Thymus (tissue), 14 donors: ENCODE data around the gene KATNAL1. TPM values are rescaled to one million over a fixed set of nuclear protein-coding genes. Genes with fewer than 3 reads are reported as not detected.

Experiments used
- DNase-seq, 9 donors: peaks; one replicate each; pipeline ENCODE4 v3.0.0-alpha.2; 2013; ENCODE audit warnings: low spot score in 9 of 9, low read depth in 6 of 9, missing footprints in 1 of 9
- H3K27ac ChIP-seq, 2 donors: one replicate each; pipeline ENCODE4 v1.5.1; 2013; ENCODE audit warnings: control low read depth in 1 of 2, low read depth in 1 of 2, low read length in 1 of 2, mild to moderate bottlenecking in 1 of 2, moderate library complexity in 1 of 2
- H3K27me3 ChIP-seq, 2 donors: one replicate each; pipeline ENCODE4 v1.5.1; 2013; ENCODE audit warnings: low read length in 1 of 2; ENCODE audit not compliant: control insufficient read depth in 2 of 2, insufficient read depth in 1 of 2
- H3K36me3 ChIP-seq, 2 donors: one replicate each; pipeline ENCODE4 v1.5.1; 2013; ENCODE audit warnings: low read length in 1 of 2, mild to moderate bottlenecking in 1 of 2, moderate library complexity in 1 of 2; ENCODE audit not compliant: control insufficient read depth in 2 of 2, insufficient read depth in 2 of 2
- H3K4me1 ChIP-seq, 2 donors: one replicate each; pipeline ENCODE4 v1.5.1; 2013; ENCODE audit warnings: low read length in 2 of 2; ENCODE audit not compliant: control insufficient read depth in 2 of 2, insufficient read depth in 2 of 2
- H3K4me3 ChIP-seq, 2 donors: one replicate each; pipeline ENCODE4 v1.5.1; 2013; ENCODE audit warnings: low read length in 2 of 2, control low read depth in 1 of 2, mild to moderate bottlenecking in 1 of 2
- H3K9me3 ChIP-seq, 2 donors: one replicate each; pipeline ENCODE4 v1.5.1; 2013; ENCODE audit warnings: low read length in 1 of 2, mild to moderate bottlenecking in 1 of 2; ENCODE audit not compliant: control insufficient read depth in 2 of 2, insufficient read depth in 1 of 2
- WGBS: extraction: QIAGEN DNeasy Blood & Tissue Kit; methylation state at CpG from one replicate; pipeline ENCODE4 v1.1.7; 2013; 5-methylcytosine and 5-hydroxymethylcytosine counted together
- long read RNA-seq, 10 donors: transcript quantifications; one replicate each; lab custom pipeline, GENCODE V29; 2026
- polyA plus RNA-seq: library from polyadenylated mRNA; stranded (reverse); fragments of 200-250 nt; gene quantifications from one replicate; pipeline ENCODE4 v1.2.3, GENCODE V29; 2013
- total RNA-seq: library from RNA; stranded (reverse); fragments of 120-200 nt; gene quantifications from one replicate; pipeline ENCODE4 v1.2.4, GENCODE V29; 2013
- donor health status: healthy.

The KATNAL1 gene
- total RNA-seq, result 12.4 TPM
- 4.6 TPM for polyA plus RNA-seq
- long read RNA-seq, donor 1, result 0 reads
- long read RNA-seq, donor 2, result 0 reads
- long read RNA-seq, donor 3, full-length matches to known transcripts, result 3 of 3 reads
- long read RNA-seq, donor 3, partial matches to known transcripts, result 0 of 3 reads
- long read RNA-seq, donor 3, other reads (novel, unspliced or antisense), result 0 of 3 reads
- long read RNA-seq, donor 4, full-length matches to known transcripts, result 1 of 1 reads
- long read RNA-seq, donor 4, partial matches to known transcripts, result 0 of 1 reads
- long read RNA-seq, donor 4, other reads (novel, unspliced or antisense), result 0 of 1 reads
- long read RNA-seq, donor 5, full-length matches to known transcripts, result 4 of 4 reads
- long read RNA-seq, donor 5, partial matches to known transcripts, result 0 of 4 reads
- long read RNA-seq, donor 5, other reads (novel, unspliced or antisense), result 0 of 4 reads
- long read RNA-seq, donor 6, full-length matches to known transcripts, result 4 of 4 reads
- long read RNA-seq, donor 6, partial matches to known transcripts, result 0 of 4 reads
- long read RNA-seq, donor 6, other reads (novel, unspliced or antisense), result 0 of 4 reads
- long read RNA-seq, donor 7, partial matches to known transcripts, result 0 of 1 reads
- long read RNA-seq, donor 7, other reads (novel, unspliced or antisense), result 0 of 1 reads
- long read RNA-seq, donor 8, full-length matches to known transcripts, result 1 of 1 reads
- long read RNA-seq, donor 8, partial matches to known transcripts, result 0 of 1 reads
- long read RNA-seq, donor 8, other reads (novel, unspliced or antisense), result 0 of 1 reads
- long read RNA-seq, donor 9, partial matches to known transcripts, result 0 of 2 reads
- long read RNA-seq, donor 9, other reads (novel, unspliced or antisense), result 0 of 2 reads
- long read RNA-seq, donor 10, partial matches to known transcripts, result 0 of 1 reads
- long read RNA-seq, donor 10, other reads (novel, unspliced or antisense), result 0 of 1 reads

DNA sequence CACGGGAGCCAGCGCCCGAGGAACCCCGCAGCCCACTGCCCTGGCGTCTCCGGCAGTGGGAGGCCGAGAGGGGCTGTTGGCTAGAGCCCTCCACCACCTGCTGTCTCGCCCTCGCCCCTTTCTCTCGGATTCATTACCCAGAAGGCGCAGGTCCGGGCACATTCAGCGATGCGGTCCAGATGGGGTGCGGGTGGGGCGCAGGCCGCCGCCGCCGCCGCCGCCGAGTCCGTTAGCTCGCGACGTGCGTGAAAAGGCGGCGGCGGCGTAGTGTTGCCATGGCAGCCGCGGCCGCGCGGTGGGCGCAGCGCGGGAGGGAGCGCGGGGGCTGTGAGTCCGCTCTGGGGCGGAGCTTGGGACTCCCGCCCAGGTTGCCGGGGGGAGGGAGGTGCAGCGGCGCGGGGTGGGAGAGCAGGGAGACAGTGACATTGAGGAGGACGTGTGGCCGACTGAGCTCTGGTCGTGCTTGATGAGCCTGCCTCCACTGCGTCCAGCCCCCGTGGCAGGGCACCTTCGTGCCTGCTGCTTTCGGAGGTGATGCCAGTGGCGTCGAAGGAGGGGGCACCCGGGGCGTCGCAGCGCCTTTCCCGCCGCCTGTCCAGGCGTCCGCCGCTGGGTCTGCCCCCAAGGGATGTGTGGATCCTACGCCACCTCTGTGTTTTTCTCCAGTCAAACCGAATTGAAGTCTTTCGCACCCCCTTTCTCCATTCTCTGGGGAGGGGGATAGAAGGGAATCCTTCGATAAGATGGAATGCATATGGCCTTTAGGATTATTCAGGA lies at the start of gene KATNAL1:
KATNAL1 (minus strand) TSS at position 358 of the 777 bp plus-strand sequence. CDS start 23,774 bp downstream, outside the sequence.
- WGBS, result 1% methylated on average over 71 of the region's 71 CpGs
- H3K4me1 ChIP-seq, result peaks cover 11 to 28% of the 10 kb centered on the region in 2 donors

DNA sequence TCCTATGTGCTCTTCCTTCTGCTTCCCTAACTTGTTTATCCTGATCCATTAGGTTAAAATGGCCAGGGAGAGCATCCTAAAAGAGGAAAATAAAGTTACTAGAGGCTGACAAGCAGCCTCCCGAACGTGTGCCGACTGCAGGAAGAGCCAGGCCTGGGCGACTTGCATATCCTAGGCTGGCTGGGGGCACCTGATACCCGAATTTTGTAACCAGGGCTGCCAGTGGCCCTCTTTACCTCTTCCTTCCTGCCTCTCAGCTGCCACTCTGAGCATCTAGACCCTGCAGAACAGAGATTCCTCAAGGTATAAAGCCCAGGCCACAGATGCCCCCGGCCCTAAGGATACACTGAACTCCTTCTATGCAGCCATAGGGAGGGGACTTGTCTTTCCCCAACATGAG lies 48.5 kb upstream of the KATNAL1 start:
- Histone ChIP-seq H3K4me3 (peak overlapping the region in 1 of 2 donors; percentile 11), H3K27me3 (no peaks in the 10 kb centered on the region), H3K36me3 (peaks cover 20 to 38% of the 10 kb centered on the region in 2 donors), H3K4me1 (peaks cover 31 to 50% of the 10 kb centered on the region in 2 donors), H3K27ac (peak overlapping the region; percentile 89 to 91), H3K9me3 (peaks cover 0 to 15% of the 10 kb centered on the region in 2 donors)
- WGBS, result 15% methylated on average over 6 of the region's 6 CpGs
- peak in 1 of 9 donors; percentile 66 for DNase-seq

More for the DNA sequence above, at the start of gene KATNAL1:
- Histone ChIP-seq H3K27ac (peak within 1 kb of the TSS; percentile 82 to 90), H3K27me3 (peaks cover 0 to 3% of the 10 kb centered on the region in 2 donors), H3K36me3 (peaks cover 3 to 4% of the 10 kb centered on the region in 2 donors), H3K9me3 (no peaks in the 10 kb centered on the region), H3K4me3 (peak within 1 kb of the TSS; percentile 87 to 98)
- DNase-seq, result peak in 6 of 9 donors; percentile 55 to 84 (median 72)

DNA sequence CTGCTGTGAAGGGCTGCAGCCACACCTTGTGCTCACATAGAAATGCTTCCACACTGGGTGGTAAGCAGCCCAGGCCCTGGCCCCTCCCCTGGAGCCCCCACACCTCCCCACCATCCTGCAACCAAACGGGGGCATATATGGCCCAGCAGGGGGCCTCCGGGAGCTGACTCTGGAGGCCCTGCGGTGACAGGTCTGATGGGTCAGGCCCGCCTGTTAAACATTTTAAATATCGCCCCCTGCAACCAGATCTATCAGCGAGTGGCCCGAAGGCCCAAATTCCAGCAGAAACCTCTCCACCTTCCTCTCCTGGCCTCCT lies 48.0 kb upstream of the KATNAL1 start:
- Histone ChIP-seq H3K27ac (peak overlapping the region; percentile 89 to 91), H3K27me3 (no peaks in the 10 kb centered on the region), H3K9me3 (peaks cover 0 to 15% of the 10 kb centered on the region in 2 donors), H3K4me1 (peaks cover 31 to 50% of the 10 kb centered on the region in 2 donors), H3K4me3 (peak overlapping the region in 1 of 2 donors; percentile 21), H3K36me3 (peaks cover 16 to 33% of the 10 kb centered on the region in 2 donors)
- 8% methylated on average over 7 of the region's 7 CpGs for WGBS
- DNase-seq, result peak in 7 of 9 donors; percentile 55 to 93 (median 83)

DNA sequence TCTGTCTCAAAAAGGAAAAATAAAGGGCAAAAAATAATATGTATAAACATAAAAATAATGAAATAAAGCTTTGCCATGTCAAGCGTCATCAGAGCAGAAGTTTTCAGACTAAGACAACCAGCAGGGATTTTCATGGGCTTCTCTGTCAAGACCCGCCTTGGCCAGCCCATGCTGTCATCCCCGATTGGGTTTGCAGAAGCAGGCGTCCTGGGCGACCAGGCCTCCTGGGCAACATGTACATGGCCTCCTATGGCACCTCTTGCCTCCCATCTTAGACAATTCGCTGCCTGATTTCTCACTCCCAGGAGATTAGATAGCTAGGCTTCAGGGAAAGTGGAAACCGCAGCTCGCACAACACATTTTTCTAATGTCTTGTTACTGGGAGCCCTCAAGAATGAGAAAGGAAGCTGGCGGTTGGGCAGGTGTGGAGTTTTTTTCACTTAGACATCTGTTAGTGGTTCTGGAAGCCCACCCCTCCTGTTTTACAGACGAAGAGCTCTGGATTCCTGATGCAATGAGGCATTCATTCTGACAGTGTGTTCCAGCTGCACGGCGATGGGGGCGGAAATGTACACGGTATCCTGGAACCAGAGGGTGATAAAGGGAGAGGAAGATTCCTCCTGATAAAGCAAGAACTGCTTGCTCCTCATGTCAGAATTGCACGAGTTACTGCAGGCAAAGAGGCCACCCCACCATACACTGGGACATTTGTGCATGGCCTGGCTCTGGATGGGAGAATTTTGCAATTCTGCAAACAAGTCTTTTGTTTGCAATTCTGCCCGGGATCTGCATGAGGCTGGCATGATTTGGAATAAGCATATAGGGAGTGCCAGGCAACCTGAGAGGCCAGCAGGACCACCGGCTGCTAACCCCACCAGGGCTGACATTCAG lies 47.4 kb upstream of the KATNAL1 start:
- 14% methylated on average over 17 of the region's 17 CpGs for WGBS
- H3K4me1 ChIP-seq, result peaks cover 31 to 50% of the 10 kb centered on the region in 2 donors
- H3K4me3 ChIP-seq, result peak overlapping the region; percentile 8 to 21
- H3K36me3 ChIP-seq, result peaks cover 11 to 27% of the 10 kb centered on the region in 2 donors
- peak overlapping the region; percentile 89 to 91 for H3K27ac ChIP-seq
- DNase-seq, result peak in 7 of 9 donors; percentile 62 to 93 (median 79)
- peaks cover 0 to 15% of the 10 kb centered on the region in 2 donors for H3K9me3 ChIP-seq
- no peaks in the 10 kb centered on the region for H3K27me3 ChIP-seq

DNA sequence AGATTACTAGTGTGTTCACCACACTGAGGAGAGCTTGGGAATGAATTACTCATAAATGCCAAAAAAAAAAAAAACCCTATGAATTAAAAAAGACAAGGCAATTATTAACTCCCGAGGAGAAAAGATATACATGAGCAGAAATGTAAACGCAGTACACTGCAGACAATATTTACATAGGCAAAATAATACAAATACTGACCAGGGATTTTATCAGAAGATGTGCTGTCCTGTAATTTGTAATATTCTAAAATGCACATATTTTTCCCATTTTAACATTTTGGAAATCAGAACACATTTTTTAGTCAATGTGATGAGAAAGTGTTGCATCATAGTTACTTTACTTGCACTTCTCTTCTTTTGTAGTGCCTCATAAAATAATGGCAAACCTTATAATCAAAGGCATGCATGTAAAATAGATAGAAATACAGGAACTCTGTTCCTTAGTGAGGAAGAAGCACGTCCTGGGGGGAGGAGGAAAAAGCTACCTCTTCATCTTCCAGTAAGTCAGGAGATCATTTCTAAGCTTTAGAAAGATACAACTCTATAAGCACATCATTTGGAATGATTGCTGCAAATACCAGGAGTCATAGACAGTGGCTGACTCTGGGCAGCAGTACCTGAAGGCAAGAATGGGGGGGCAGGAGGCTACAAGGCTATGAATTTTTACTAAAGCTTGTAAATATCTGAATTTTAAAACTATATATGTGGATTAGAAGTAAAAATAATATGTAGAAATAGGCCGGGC lies 46.3 kb upstream of the KATNAL1 start:
- 86% methylated on average over 4 of the region's 4 CpGs for WGBS
- no peaks in the 10 kb centered on the region for H3K27me3 ChIP-seq
- H3K4me3 ChIP-seq, result no peak overlapping the region
- peaks cover 0 to 15% of the 10 kb centered on the region in 2 donors for H3K9me3 ChIP-seq
- peaks cover 31 to 50% of the 10 kb centered on the region in 2 donors for H3K4me1 ChIP-seq
- DNase-seq, result no peak
- H3K27ac ChIP-seq, result peak overlapping the region; percentile 33 to 48
- H3K36me3 ChIP-seq, result peaks cover 4 to 24% of the 10 kb centered on the region in 2 donors

DNA sequence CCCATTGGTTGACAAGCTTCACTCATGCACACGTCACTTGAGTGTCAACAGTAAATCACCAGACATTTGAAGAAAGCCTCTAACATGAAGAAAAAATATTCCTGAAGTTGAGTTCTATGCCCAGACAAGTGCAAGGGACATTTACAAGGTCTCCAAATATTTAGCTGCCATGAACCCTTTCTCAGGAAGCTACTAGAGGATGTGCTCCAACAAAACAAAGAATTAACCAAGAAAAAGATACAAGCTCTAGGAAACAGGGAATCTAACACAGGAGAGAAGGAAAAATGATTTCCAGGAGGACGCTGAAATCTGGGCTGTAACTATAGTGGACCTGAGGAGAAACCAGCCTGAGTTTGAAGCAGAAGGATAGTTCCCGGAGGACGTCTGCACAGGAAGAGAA lies 45.7 kb upstream of the KATNAL1 start:
- H3K27ac ChIP-seq, result peak overlapping the region; percentile 76 to 81
- DNase-seq, result no peak
- 97% methylated on average over 4 of the region's 4 CpGs for WGBS
- no peaks in the 10 kb centered on the region for H3K27me3 ChIP-seq
- peaks cover 31 to 50% of the 10 kb centered on the region in 2 donors for H3K4me1 ChIP-seq
- no peak overlapping the region for H3K4me3 ChIP-seq
- H3K9me3 ChIP-seq, result peaks cover 0 to 15% of the 10 kb centered on the region in 2 donors
- peaks cover 4 to 29% of the 10 kb centered on the region in 2 donors for H3K36me3 ChIP-seq

DNA sequence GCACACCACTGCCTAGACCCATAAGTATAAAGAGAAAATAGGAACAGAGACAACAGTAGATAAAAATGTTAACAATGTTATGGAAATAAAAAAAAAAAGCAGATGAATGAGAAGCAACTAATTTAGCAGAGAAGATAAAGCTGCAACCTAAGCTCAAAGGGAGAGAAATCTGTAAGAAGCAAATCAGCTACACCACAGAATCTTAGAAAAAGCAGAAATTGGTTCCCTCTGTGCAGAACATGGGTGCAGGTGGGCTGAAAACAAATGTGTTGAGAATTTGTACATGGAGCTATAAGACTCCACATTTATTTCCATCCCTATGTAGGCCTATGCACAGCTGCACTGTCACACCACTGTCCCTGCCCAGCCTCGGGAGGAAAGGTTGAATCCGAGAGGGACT lies 44.8 kb upstream of the KATNAL1 start:
- DNase-seq, result peak in 1 of 9 donors; percentile 55
- peaks cover 0 to 15% of the 10 kb centered on the region in 2 donors for H3K9me3 ChIP-seq
- peaks cover 0 to 20% of the 10 kb centered on the region in 2 donors for H3K36me3 ChIP-seq
- WGBS, result 82% methylated on average over 2 of the region's 2 CpGs
- no peaks in the 10 kb centered on the region for H3K27me3 ChIP-seq
- H3K4me1 ChIP-seq, result peaks cover 34 to 50% of the 10 kb centered on the region in 2 donors
- H3K27ac ChIP-seq, result peak overlapping the region; percentile 76 to 81
- H3K4me3 ChIP-seq, result no peak overlapping the region
